ENCODE measurements around the gene MAPT.

The MAPT gene

DNA sequence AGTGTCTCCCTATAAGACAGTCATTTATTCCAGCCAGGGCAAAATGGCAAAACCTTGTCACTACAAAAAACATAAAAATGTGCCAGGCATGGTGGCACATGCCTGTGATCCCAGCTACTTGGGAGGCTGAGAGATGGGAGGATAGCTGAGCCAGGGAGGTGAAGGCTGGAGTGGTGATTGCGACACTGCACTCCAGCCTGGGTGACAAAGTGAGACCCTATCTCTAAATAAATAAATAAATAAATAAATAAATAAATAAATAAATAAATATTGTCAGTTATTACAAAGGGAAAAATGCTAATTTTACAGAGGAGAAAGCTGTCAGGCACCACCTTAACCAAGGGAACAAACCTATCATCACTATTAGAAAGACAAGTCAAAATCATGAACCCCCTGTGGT, 180.2 kb downstream of the MAPT start:
- DNase-seq, result no peak

Data from stimulated activated CD4-positive, alpha-beta T cell treated with anti-CD3 and anti-CD28 coated beads, Interleukin-2, amount 100 ng/mL, for 48 hours (primary cell).